ENCODE data around the gene UBE2M.

GRCh38 chr19:58519355-58520256 lies 38.8 kb downstream of the UBE2M start, which contains the start of gene ZBTB45:
- no peak for TF ChIP-seq GATA2 (IDR thresholded peaks at IDR 0.05; ENCODE audit: low read depth, low read length)
- no peak for TF ChIP-seq GATA3 (IDR thresholded peaks at IDR 0.05; ENCODE audit: low read depth, low read length)
